K562 treated with DMSO at 1 percent for 48 hours (cell line): ENCODE results near the gene CFAP47. TPM values are rescaled to one million over a fixed set of nuclear protein-coding genes. Genes with fewer than 3 reads are reported as not detected.

Experiments
- total RNA-seq: library from RNA; unstranded; fragments of 300-600 nt; gene quantifications from 2 replicates; pipeline ENCODE4 v1.2.3, GENCODE V29; 2022; ENCODE audit warnings: low replicate concordance; ENCODE audit errors: extremely low read depth

The CFAP47 gene
- not detected in 2 replicates for total RNA-seq

GRCh38 chrX:35919536-35920309 lies at the start of gene CFAP47:
Gene CFAP47 (plus strand): TSS chrX:35919734. CDS start chrX:35919800, 66 bp downstream.

Other genes starting within 250 kb of the CFAP47 start
- gene MAGEB16, start 121.4 kb upstream of the CFAP47 start, total RNA-seq, result not detected in 2 replicates